Panc1 (cell line): ENCODE results near the gene CLEC2D.

ENCODE experiments used
- CTCF ChIP-seq: fragments of 450-650 bp; IDR thresholded peaks from 2 replicates; pipeline ENCODE4 v1.5.1; 2017; ENCODE audit warnings: mild to moderate bottlenecking
- POLR2AphosphoS5 ChIP-seq: IDR thresholded peaks from 2 replicates; pipeline ENCODE4 v1.6.1; 2012; ENCODE audit warnings: mild to moderate bottlenecking, low read depth, low read length, moderate library complexity
- TCF7L2 ChIP-seq: IDR thresholded peaks from 2 replicates; pipeline ENCODE4 v1.6.1; 2011; ENCODE audit warnings: mild to moderate bottlenecking, low read depth, low read length, inconsistent platforms

DNA sequence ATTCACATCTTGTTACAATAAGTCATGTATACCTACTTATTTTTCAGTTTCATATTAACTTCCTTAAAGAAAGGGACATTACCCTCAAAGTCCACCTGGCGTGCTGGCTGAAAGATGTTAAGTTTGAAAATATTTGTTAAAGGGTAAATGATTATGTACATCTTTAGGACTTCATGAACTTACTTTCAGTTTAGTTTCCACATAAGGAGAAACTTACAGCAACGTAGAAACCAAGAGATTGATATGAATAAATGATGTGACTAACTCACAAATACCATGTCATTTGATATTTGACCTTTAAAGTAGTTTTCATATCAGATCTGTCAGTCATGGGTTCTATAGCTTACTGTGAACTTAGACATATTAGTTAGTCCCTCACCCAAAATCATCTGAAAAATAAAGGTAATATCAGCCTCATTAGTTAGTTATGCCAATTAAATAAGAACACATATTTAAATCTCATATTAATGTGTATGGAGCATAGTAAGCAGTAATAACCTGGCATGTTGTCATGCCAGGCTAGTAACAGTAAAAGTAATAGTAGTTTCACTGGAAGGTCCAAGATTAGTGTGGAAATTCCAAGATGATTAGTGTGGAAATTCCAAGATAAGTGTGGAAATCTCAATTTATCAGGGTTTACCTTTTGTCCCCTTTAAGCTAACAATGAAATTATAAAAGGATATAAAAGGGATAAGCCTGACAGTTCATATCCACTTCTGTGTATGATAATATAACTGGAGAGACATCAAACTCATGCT lies 1.9 kb upstream of the CLEC2D start:
- no peak for TF ChIP-seq CTCF
- no peak for TF ChIP-seq TCF7L2
- no peak for TF ChIP-seq POLR2AphosphoS5
